ENCODE data around the gene THUMPD1. TPM values are rescaled to one million over a fixed set of nuclear protein-coding genes. Genes with fewer than 3 reads are reported as not detected.
A peak's percentile ranks its signal among the peaks of the same experiment; 100 is the strongest.
"Not testable (repeated sequence)": the region's sequence is repeated elsewhere in the genome, so short reads cannot be mapped to it uniquely, and the experiment has no call there.

The THUMPD1 gene
- total RNA-seq, 1 experiment from 2014 or later: 36.0 TPM

DNA sequence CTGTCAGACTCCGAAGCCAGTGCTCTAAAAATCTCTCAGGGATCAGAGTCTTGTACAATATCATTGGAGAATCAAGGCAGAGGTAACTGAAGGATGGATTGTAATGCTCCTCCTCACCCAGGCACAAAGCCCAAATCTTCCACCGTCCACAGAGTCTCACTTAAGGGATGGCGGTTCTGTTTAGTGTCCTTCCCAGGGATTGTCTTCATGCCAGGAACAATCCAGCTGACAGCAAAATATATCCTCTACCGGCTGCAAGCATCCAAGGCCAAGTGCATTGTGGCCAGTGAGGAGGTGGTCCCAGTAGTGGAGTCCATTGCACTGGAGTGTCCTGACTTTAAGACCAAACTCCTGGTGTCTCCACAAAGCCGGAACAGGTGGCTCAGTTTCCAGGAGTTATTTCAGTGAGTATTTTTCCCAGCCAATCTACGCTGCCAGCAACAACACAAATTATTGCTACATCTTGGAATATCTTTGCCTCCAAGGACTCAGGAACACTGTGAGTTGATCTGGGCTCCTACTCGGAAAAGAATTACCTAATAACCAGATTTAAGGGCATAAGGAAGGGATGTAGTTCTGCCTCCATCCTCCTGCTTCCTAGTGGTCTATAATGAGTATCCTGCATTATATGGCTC lies 30.2 kb downstream of the THUMPD1 start:
- no peak overlapping the region for H2AFZ ChIP-seq
- DNase-seq: no peak
- POLR2A ChIA-PET (ENCODE audit: unreplicated experiment): no interaction called here
- TF ChIP-seq EZH2 (IDR thresholded peaks at IDR 0.05; ENCODE audit: low read depth): no peak
- H4K20me1 ChIP-seq (ENCODE audit: insufficient read depth): no peaks in the 10 kb centered on the region
- no peaks in the 10 kb centered on the region for H3K4me1 ChIP-seq (replicated peaks; ENCODE audit: insufficient read depth)
- H3K79me2 ChIP-seq (ENCODE audit: low read depth): no peaks in the 10 kb centered on the region
- no peak overlapping the region for H3K4me2 ChIP-seq
- H3K27ac ChIP-seq: no peak overlapping the region
- no TSS peak for BruUV-seq (replicated peaks)
- no peaks in the 10 kb centered on the region for H3F3A ChIP-seq (ENCODE audit: insufficient read depth, low read depth)
- H3K36me3 ChIP-seq (ENCODE audit: low read depth): no peaks in the 10 kb centered on the region
- no peaks in the 10 kb centered on the region for H3K9me2 ChIP-seq (ENCODE audit: insufficient read depth)
- CTCF ChIA-PET: no interaction called here
- intact Hi-C loops (cut with micrococcal nuclease; ENCODE audit: unreplicated experiment): no loop called here
- H3K4me3 ChIP-seq: no peak overlapping the region
- H3K27me3 ChIP-seq (ENCODE audit: insufficient read depth, low read depth): no peaks in the 10 kb centered on the region
- H3K9me3 ChIP-seq (ENCODE audit: insufficient read depth, low read depth): no peaks in the 10 kb centered on the region

GRCh38 chr16:20708129-20708528 lies 33.5 kb downstream of the THUMPD1 start:
- H3K4me2 ChIP-seq; H2AFZ ChIP-seq; H3K9me3 ChIP-seq (ENCODE audit: insufficient read depth, low read depth); CTCF ChIA-PET; H3F3A ChIP-seq (ENCODE audit: insufficient read depth, low read depth); BruUV-seq (replicated peaks); H3K36me3 ChIP-seq (ENCODE audit: low read depth); POLR2A ChIA-PET (ENCODE audit: unreplicated experiment); H4K20me1 ChIP-seq (ENCODE audit: insufficient read depth); H3K79me2 ChIP-seq (ENCODE audit: low read depth); H3K9me2 ChIP-seq (ENCODE audit: insufficient read depth); H3K4me1 ChIP-seq (replicated peaks; ENCODE audit: insufficient read depth); H3K4me3 ChIP-seq; H3K27ac ChIP-seq; H3K27me3 ChIP-seq (ENCODE audit: insufficient read depth, low read depth): not testable (repeated sequence)
- peak in 1 of 2 experiments; percentile 8 for DNase-seq
- TF ChIP-seq, protein P1, sequence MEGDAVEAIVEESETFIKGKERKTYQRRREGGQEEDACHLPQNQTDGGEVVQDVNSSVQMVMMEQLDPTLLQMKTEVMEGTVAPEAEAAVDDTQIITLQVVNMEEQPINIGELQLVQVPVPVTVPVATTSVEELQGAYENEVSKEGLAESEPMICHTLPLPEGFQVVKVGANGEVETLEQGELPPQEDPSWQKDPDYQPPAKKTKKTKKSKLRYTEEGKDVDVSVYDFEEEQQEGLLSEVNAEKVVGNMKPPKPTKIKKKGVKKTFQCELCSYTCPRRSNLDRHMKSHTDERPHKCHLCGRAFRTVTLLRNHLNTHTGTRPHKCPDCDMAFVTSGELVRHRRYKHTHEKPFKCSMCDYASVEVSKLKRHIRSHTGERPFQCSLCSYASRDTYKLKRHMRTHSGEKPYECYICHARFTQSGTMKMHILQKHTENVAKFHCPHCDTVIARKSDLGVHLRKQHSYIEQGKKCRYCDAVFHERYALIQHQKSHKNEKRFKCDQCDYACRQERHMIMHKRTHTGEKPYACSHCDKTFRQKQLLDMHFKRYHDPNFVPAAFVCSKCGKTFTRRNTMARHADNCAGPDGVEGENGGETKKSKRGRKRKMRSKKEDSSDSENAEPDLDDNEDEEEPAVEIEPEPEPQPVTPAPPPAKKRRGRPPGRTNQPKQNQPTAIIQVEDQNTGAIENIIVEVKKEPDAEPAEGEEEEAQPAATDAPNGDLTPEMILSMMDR (conservative IDR thresholded peaks at IDR 0.05): peak; percentile 66
- intact Hi-C loops (cut with micrococcal nuclease; ENCODE audit: unreplicated experiment): loop anchor here (10.0 kb wide), 1 partner anchor 323 kb away; no protein-coding TSS in a partner anchor

DNA sequence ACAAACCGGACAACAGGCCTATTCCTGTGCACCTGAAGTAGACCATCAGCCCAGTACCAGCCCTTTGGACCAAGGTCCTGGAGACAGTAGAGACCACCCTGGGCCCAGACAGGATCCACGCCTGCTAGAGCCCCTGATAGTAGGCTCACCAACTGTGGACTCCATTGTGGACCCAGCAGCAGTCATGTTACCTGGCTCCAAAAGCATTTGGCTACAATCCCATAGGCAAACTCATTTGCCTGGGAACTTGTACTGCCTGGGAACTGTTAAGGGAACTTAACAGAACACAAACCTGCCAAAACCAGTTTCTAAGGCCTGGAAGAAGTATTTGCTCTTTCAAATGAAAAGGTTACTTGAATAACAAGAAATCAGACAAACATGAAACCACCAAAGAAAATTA lies 34.2 kb downstream of the THUMPD1 start:
- H3K4me3 ChIP-seq: no peak overlapping the region
- H3K9me2 ChIP-seq (ENCODE audit: insufficient read depth): no peaks in the 10 kb centered on the region
- no TSS peak for BruUV-seq (replicated peaks)
- H3F3A ChIP-seq (ENCODE audit: insufficient read depth, low read depth): no peaks in the 10 kb centered on the region
- no peaks in the 10 kb centered on the region for H3K79me2 ChIP-seq (ENCODE audit: low read depth)
- no peak overlapping the region for H2AFZ ChIP-seq
- no peaks in the 10 kb centered on the region for H4K20me1 ChIP-seq (ENCODE audit: insufficient read depth)
- TF ChIP-seq, protein P1 (conservative IDR thresholded peaks at IDR 0.05): no peak
- TF ChIP-seq EZH2 (IDR thresholded peaks at IDR 0.05; ENCODE audit: low read depth): no peak
- no peaks in the 10 kb centered on the region for H3K4me1 ChIP-seq (replicated peaks; ENCODE audit: insufficient read depth)
- ChIA-PET POLR2A (ENCODE audit: unreplicated experiment) (no interaction called here), CTCF (no interaction called here)
- no peak for DNase-seq
- no peaks in the 10 kb centered on the region for H3K36me3 ChIP-seq (ENCODE audit: low read depth)
- H3K27ac ChIP-seq: no peak overlapping the region
- H3K4me2 ChIP-seq: no peak overlapping the region
- intact Hi-C loops (cut with micrococcal nuclease; ENCODE audit: unreplicated experiment): loop anchor here (10.0 kb wide), 1 partner anchor 323 kb away; no protein-coding TSS in a partner anchor
- H3K27me3 ChIP-seq (ENCODE audit: insufficient read depth, low read depth): 0 out of 2 replicates have a peak, but pooled peaks cover 3% of the 10 kb centered on the region
- no peaks in the 10 kb centered on the region for H3K9me3 ChIP-seq (ENCODE audit: insufficient read depth, low read depth)

- H3K27ac ChIP-seq; H3K4me2 ChIP-seq; BruUV-seq (replicated peaks); POLR2A ChIA-PET (ENCODE audit: unreplicated experiment); H3K79me2 ChIP-seq (ENCODE audit: low read depth); H3F3A ChIP-seq (ENCODE audit: insufficient read depth, low read depth); H3K9me2 ChIP-seq (ENCODE audit: insufficient read depth); H3K4me1 ChIP-seq (replicated peaks; ENCODE audit: insufficient read depth); CTCF ChIA-PET; H3K36me3 ChIP-seq (ENCODE audit: low read depth); H3K9me3 ChIP-seq (ENCODE audit: insufficient read depth, low read depth); H2AFZ ChIP-seq; H4K20me1 ChIP-seq (ENCODE audit: insufficient read depth); DNase-seq; H3K4me3 ChIP-seq: not testable (repeated sequence)
- intact Hi-C loops (cut with micrococcal nuclease; ENCODE audit: unreplicated experiment): loop anchor here (10.0 kb wide), 1 partner anchor 321 kb away; no protein-coding TSS in a partner anchor
- peaks cover 16% of the 10 kb centered on the region for H3K27me3 ChIP-seq (ENCODE audit: insufficient read depth, low read depth)
Observed at GRCh38 chr16:20705972-20706371, 35.6 kb downstream of the THUMPD1 start.

Measured in PC-9 (cell line).